Loucy (cell line): ENCODE data around the gene PRR15.

ENCODE experiments used
- EZH2phosphoT487 ChIP-seq: fragments of 200-600 bp; IDR thresholded peaks from 2 replicates; pipeline ENCODE4 v1.6.1; 2018; ENCODE audit warnings: antibody characterized with exemption, mild to moderate bottlenecking, moderate library complexity, borderline replicate concordance
- TF ChIP-seq, protein P1 (sequence below): fragments of 200-600 bp; sonication (generic); conservative IDR thresholded peaks from 2 replicates; pipeline ENCODE4 v1.5.1; 2014; ENCODE audit warnings: mild to moderate bottlenecking, antibody characterized with exemption, low read length

DNA sequence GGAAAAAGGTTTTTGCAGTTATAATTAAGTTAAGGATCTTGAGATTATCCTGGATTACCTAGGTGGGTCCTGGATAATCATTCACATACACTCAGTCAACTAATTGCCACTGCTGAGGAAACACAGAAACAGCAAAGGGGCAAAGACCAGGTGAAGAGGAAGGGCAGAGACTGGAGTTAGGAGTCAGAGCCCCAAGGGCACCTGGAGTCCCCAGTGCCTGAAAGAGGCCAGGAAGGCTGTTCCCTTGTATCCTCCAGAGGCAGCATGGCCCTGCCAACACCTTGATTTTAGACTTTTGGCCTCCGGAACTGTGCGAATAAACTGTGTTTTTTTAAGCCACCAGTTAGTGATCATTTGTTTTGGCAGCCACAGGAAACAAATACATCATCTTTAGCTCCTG is 24.6 kb downstream of the PRR15 start:
- TF ChIP-seq, protein P1, sequence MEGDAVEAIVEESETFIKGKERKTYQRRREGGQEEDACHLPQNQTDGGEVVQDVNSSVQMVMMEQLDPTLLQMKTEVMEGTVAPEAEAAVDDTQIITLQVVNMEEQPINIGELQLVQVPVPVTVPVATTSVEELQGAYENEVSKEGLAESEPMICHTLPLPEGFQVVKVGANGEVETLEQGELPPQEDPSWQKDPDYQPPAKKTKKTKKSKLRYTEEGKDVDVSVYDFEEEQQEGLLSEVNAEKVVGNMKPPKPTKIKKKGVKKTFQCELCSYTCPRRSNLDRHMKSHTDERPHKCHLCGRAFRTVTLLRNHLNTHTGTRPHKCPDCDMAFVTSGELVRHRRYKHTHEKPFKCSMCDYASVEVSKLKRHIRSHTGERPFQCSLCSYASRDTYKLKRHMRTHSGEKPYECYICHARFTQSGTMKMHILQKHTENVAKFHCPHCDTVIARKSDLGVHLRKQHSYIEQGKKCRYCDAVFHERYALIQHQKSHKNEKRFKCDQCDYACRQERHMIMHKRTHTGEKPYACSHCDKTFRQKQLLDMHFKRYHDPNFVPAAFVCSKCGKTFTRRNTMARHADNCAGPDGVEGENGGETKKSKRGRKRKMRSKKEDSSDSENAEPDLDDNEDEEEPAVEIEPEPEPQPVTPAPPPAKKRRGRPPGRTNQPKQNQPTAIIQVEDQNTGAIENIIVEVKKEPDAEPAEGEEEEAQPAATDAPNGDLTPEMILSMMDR: no peak
- TF ChIP-seq EZH2phosphoT487: no peak
